ENCODE data around the gene SYNPO2. TPM values are rescaled to one million over a fixed set of nuclear protein-coding genes. Genes with fewer than 3 reads are reported as not detected.

SYNPO2 gene
- total and polyA plus RNA-seq, 2 of the 8 experiments (the other 6 are each of a cell fraction or from before 2014, with no cell fraction given): 0.50 to 4.2 TPM

DNA sequence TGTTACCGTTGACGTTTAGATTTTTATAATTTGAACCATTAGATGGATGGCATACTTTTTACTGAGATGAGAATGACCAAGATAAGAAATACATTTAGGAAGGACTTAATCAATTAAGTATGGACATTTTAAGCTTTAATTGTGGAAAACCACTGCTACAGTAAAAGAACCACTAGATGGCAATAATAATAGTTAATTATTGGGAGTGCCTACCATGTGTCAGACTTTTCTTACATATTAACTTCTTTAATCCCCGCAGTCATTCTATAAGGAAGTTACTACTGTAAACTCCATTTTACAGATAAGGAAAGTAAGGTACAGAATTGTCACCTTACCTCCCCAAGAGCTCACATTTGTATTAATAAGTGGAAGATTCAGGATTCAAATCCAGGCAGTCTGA lies 198.5 kb downstream of the SYNPO2 start:
- Histone ChIP-seq H2AFZ (ENCODE audit: low read length) (no peak overlapping the region), H3K14ac (ENCODE audit: insufficient read length) (no peak overlapping the region), H3K23ac (ENCODE audit: insufficient read length) (no peak overlapping the region), H3K9ac (replicated peaks in 1 of 4; ENCODE audit: extremely low read depth in 1 of 4, low read depth in 3 of 4, low read length in 3 of 4) (no peak overlapping the region), H4K5ac (ENCODE audit: insufficient read length, low read depth, low read length) (no peak overlapping the region), H3K4me2 (ENCODE audit: insufficient read depth in 1 of 2, low read depth in 2 of 2, low read length in 2 of 2) (no peak overlapping the region), H2AK5ac (ENCODE audit: low read depth, low read length) (no peak overlapping the region), H3K4me3 (ENCODE audit: extremely low read depth in 1 of 4, insufficient read depth in 2 of 4, low read depth in 3 of 4, low read length in 4 of 4) (no peak overlapping the region), H4K91ac (replicated peaks; ENCODE audit: insufficient read length, low read length) (no peak overlapping the region), H3K4me1 (replicated peaks in 1 of 4; ENCODE audit: control insufficient read depth in 3 of 4, insufficient read depth in 4 of 4, low read length in 3 of 4) (no peaks in the 10 kb centered on the region), H3K36me3 (ENCODE audit: control insufficient read depth in 2 of 4, insufficient read depth in 4 of 4, low read length in 3 of 4) (no peaks in the 10 kb centered on the region), H2BK5ac (ENCODE audit: low read depth, low read length) (no peak overlapping the region), H4K8ac (ENCODE audit: extremely low read depth, insufficient read depth, low read length) (no peak overlapping the region), H3K27me3 (replicated peaks in 1 of 4; ENCODE audit: control insufficient read depth in 3 of 4, extremely low read depth in 1 of 4, insufficient read depth in 3 of 4, low read length in 3 of 4) (no peaks in the 10 kb centered on the region), H2BK15ac (ENCODE audit: low read length) (no peak overlapping the region), H3K9me3 (ENCODE audit: insufficient read depth in 2 of 2, low read depth in 1 of 2, low read length in 1 of 2) (no peaks in the 10 kb centered on the region), H2BK20ac (ENCODE audit: low read length) (no peak overlapping the region), H3K4ac (replicated peaks; ENCODE audit: insufficient read length, low read depth, low read length) (no peak overlapping the region), H4K20me1 (replicated peaks in 1 of 2; ENCODE audit: control insufficient read depth in 1 of 2, insufficient read depth in 2 of 2, low read length in 2 of 2) (no peaks in the 10 kb centered on the region), H3K27ac (ENCODE audit: low read depth, low read length) (no peak overlapping the region), H3K79me2 (ENCODE audit: control insufficient read depth in 1 of 2, insufficient read depth in 2 of 2, low read length in 2 of 2) (no peaks in the 10 kb centered on the region), H3K56ac (replicated peaks; ENCODE audit: insufficient read length, low read depth, low read length) (no peak overlapping the region), H2BK120ac (replicated peaks; ENCODE audit: low read depth, low read length) (no peak overlapping the region), H3K18ac (ENCODE audit: extremely low read depth, low read length) (no peak overlapping the region), H2BK12ac (ENCODE audit: low read depth, low read length) (no peak overlapping the region), H3K79me1 (ENCODE audit: low read depth, low read length) (no peaks in the 10 kb centered on the region), H3K23me2 (ENCODE audit: low read depth, low read length) (no peaks in the 10 kb centered on the region)
- no peak for FAIRE-seq
- 88% methylated on average over 3 of the region's 3 CpGs; no CpG with 5 or more reads in 1 of the 2 experiments for WGBS, 2 experiments (ENCODE audit: extremely low coverage in 1 of 2, insufficient coverage in 1 of 2, insufficient read length in 1 of 2, insufficient replicate concordance in 2 of 2, low coverage in 1 of 2, low lambda C conversion rate in 2 of 2, missing lambda C conversion rate in 1 of 2)
- ChIA-PET CTCF (ENCODE audit: partially characterized antibody) (interaction anchor here (0.6 to 1.7 kb wide), 6 partner anchors 15 to 104 kb away, joined by 3 to 7 read pairs (median 4); no protein-coding TSS in a partner anchor), POLR2A (ENCODE audit: partially characterized antibody) (interaction anchor here (1.1 kb wide), 1 partner anchor 125 kb away, joined by 3 read pairs; the partner anchor contains the start of gene USP53)
- DNase-seq (ENCODE audit: low read depth in 1 of 2, low spot score in 2 of 2): no peak
- TF ChIP-seq RNF2 (IDR thresholded peaks at IDR 0.05; ENCODE audit: borderline replicate concordance, low read depth, low read length, missing control alignments, poor library complexity, severe bottlenecking) (no peak), CREB1 (IDR thresholded peaks at IDR 0.05) (no peak), SIN3A (conservative IDR thresholded peaks at IDR 0.05 in 1 of 2, IDR thresholded peaks at IDR 0.05 in 1 of 2; ENCODE audit: low read depth in 1 of 2, low read length in 2 of 2) (no peak), TAF1 (IDR thresholded peaks at IDR 0.05; ENCODE audit: low read depth, low read length) (no peak)

Measured in H1 (cell line).